ENCODE data around the gene GJC1. TPM values are rescaled to one million over a fixed set of nuclear protein-coding genes. Genes with fewer than 3 reads are reported as not detected.
A peak's percentile ranks its signal among the peaks of the same experiment; 100 is the strongest.

GJC1 gene
- total RNA-seq, 4 donors from 2014 or later = 3.1 to 18.6 (median 9.0) TPM

DNA sequence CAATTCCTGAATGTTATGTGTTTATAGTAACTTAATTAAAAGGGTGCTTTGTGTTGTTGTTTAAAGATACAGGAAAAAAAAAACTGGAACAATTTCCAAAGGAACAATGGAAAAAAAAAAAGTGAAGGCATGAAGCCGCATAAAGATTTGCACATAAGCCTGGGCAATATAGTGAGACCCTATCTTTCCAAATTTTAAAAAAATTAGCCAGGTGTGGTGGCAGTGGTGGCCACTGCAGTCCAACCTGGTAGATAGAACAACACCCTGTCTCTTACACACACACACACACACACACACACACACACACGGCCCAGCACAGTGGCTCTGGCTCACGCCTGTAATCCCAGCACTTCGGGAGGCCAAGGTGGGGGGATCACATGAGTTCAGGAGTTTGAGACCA lies 21.9 kb downstream of the GJC1 start:
- WGBS, 2 donors = 80 to 81% methylated on average over 4 of the region's 4 CpGs
- TF ChIP-seq POLR2A (IDR thresholded peaks at IDR 0.05) (no peak), EP300 (IDR thresholded peaks at IDR 0.05) (no peak)
- TF ChIP-seq, protein P1, sequence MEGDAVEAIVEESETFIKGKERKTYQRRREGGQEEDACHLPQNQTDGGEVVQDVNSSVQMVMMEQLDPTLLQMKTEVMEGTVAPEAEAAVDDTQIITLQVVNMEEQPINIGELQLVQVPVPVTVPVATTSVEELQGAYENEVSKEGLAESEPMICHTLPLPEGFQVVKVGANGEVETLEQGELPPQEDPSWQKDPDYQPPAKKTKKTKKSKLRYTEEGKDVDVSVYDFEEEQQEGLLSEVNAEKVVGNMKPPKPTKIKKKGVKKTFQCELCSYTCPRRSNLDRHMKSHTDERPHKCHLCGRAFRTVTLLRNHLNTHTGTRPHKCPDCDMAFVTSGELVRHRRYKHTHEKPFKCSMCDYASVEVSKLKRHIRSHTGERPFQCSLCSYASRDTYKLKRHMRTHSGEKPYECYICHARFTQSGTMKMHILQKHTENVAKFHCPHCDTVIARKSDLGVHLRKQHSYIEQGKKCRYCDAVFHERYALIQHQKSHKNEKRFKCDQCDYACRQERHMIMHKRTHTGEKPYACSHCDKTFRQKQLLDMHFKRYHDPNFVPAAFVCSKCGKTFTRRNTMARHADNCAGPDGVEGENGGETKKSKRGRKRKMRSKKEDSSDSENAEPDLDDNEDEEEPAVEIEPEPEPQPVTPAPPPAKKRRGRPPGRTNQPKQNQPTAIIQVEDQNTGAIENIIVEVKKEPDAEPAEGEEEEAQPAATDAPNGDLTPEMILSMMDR (IDR thresholded peaks at IDR 0.05) = no peak
- no peak overlapping the region for H3K27ac ChIP-seq

GRCh38 chr17:44807817-44808155 lies 22.3 kb downstream of the GJC1 start:
- TF ChIP-seq, protein P1 (IDR thresholded peaks at IDR 0.05) = no peak
- TF ChIP-seq POLR2A (IDR thresholded peaks at IDR 0.05) (no peak), EP300 (IDR thresholded peaks at IDR 0.05) (no peak)
- H3K27me3 ChIP-seq = no peaks in the 10 kb centered on the region
- H3K4me3 ChIP-seq = no peak overlapping the region
- no peak for DNase-seq (ENCODE audit: low spot score in 2 of 2)
- H3K9me3 ChIP-seq = no peaks in the 10 kb centered on the region
- peaks cover 0 to 5% (median 0%) of the 10 kb centered on the region in 3 donors for H3K36me3 ChIP-seq
- peak overlapping the region in 1 of 4 donors; percentile 38 for H3K27ac ChIP-seq
- peaks cover 0 to 12% (median 2%) of the 10 kb centered on the region in 4 donors for H3K4me1 ChIP-seq
- 54 to 66% methylated on average over 3 of the region's 3 CpGs for WGBS, 2 donors

More for the DNA sequence above, 21.9 kb downstream of the GJC1 start:
- Histone ChIP-seq H3K27me3 (no peaks in the 10 kb centered on the region), H3K36me3 (peaks cover 0 to 5% (median 0%) of the 10 kb centered on the region in 3 donors), H3K4me3 (no peak overlapping the region), H3K4me1 (peaks cover 0 to 9% (median 2%) of the 10 kb centered on the region in 4 donors), H3K9me3 (no peaks in the 10 kb centered on the region)
- no peak for DNase-seq (ENCODE audit: low spot score in 2 of 2)

GRCh38 chr17:44807093-44807816 lies 22.8 kb downstream of the GJC1 start:
- TF ChIP-seq, protein P1 (IDR thresholded peaks at IDR 0.05) = no peak
- TF ChIP-seq EP300 (IDR thresholded peaks at IDR 0.05) = no peak
- TF ChIP-seq POLR2A (IDR thresholded peaks at IDR 0.05) = no peak
- Histone ChIP-seq H3K4me3 (no peak overlapping the region), H3K27ac (peak overlapping the region in 1 of 4 donors; percentile 38), H3K27me3 (no peaks in the 10 kb centered on the region), H3K36me3 (peaks cover 0 to 5% (median 0%) of the 10 kb centered on the region in 3 donors), H3K9me3 (no peaks in the 10 kb centered on the region), H3K4me1 (peaks cover 0 to 15% (median 2%) of the 10 kb centered on the region in 4 donors)
- 78 to 81% methylated on average over 4 of the region's 4 CpGs for whole genome bisulfite sequencing, 2 donors
- no peak for DNase-seq (ENCODE audit: low spot score in 2 of 2)

DNA sequence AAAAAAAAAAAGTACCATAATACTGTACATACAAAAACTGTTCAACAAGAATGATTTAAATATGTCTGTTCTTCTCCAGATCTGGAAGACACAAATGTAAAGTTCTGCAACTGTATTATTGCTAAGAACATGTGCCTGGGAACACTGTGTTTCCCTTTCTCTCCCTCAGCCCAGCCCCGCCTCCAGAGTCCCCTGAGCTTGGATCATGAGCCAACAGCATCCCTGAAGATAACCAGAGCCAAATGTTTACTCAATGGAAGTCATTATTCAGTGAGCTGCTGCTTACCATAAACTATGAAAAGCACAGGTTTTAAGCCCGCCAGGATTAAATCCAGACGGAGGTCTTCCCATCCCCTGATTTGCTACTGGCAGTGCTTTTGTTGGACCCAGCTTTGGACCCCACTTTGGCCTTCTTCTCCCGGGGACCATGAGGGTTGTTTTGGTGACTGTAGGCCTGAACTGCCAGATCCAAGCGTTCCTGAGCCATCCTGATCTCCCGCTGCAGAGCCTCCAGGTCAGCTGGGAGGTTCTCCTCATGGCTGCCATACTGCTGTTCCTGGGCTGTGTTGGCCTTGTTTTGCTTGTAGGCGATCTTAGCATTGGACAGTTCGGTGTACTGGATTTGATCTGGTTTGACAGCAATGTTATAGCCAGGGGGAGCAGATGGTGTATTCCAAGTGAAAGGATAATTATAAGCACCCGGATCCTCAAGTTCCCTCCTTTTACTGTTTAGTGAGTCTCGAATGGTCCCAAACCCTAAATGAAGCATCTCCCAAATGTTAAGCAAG lies 25.6 kb downstream of the GJC1 start:
- Histone ChIP-seq H3K9me3 (no peaks in the 10 kb centered on the region), H3K4me1 (peaks cover 0 to 7% (median 0%) of the 10 kb centered on the region in 4 donors), H3K4me3 (no peak overlapping the region), H3K27me3 (no peaks in the 10 kb centered on the region), H3K36me3 (peaks cover 0 to 5% (median 0%) of the 10 kb centered on the region in 3 donors), H3K27ac (no peak overlapping the region)
- peak in 1 of 2 donors; percentile 48 for DNase-seq (ENCODE audit: low spot score in 2 of 2)
- WGBS, 2 donors = 74 to 76% methylated on average over 10 of the region's 10 CpGs
- TF ChIP-seq POLR2A (IDR thresholded peaks at IDR 0.05) (no peak), EP300 (IDR thresholded peaks at IDR 0.05) (no peak)
- TF ChIP-seq, protein P1 (IDR thresholded peaks at IDR 0.05) = no peak

DNA sequence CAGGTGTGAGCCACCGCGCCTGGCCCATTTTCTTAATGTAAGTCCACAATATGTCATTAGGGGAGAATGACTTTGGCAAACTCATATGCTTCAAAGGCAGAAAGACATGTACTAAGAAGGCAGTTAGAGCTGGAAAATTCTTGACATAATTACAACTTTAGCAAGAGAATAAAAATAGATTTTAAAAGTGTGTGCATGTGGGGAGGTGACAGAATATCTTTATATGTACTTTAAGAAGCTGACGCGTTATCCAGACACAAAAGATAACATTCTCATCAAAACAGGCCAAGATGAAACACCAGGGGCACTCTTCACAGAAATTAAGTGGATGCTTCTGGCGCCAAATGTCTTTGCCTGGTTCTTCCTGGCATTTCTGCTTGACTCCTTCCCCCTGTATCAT lies 28.2 kb downstream of the GJC1 start:
- Histone ChIP-seq H3K4me3 (no peak overlapping the region), H3K9me3 (no peaks in the 10 kb centered on the region), H3K27me3 (no peaks in the 10 kb centered on the region), H3K27ac (no peak overlapping the region), H3K36me3 (peaks cover 0 to 5% (median 0%) of the 10 kb centered on the region in 3 donors), H3K4me1 (peaks cover 0 to 7% (median 0%) of the 10 kb centered on the region in 4 donors)
- WGBS, 2 donors = 92 to 96% methylated on average over 5 of the region's 5 CpGs
- no peak for TF ChIP-seq POLR2A (IDR thresholded peaks at IDR 0.05)
- TF ChIP-seq, protein P1 (IDR thresholded peaks at IDR 0.05) = no peak
- TF ChIP-seq EP300 (IDR thresholded peaks at IDR 0.05) = no peak
- DNase-seq (ENCODE audit: low spot score in 2 of 2) = no peak

All from tibial nerve (tissue), 4 donors.